ENCODE results near the gene MRPL30.

DNA sequence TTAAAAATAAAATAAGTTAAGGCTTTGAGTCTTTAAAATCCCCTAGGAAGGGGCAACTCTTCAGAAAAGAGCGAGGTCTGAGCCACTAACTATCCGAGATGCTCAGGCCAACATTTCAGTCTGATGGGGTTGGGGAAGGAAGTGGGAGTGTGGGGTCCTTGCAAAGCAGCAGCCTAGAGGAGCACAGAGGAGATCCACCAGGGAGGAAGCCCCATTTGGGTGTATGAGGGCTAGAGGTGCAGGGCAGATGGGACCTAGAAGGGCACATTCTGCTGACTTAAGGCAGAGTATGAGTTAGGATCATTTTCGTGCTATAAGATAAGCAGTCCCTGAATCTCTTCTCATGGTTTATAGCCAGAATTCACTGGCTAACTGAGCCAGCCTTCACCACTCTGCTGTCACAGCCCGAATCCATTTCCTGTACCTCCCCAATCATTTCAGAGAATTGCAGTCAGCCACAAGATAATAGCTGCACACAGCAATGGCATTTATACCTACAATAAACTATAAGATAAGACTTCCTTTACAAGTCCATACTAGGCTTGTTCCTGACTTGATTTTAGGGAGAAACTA, 37.0 kb downstream of the MRPL30 start:
- TF ChIP-seq, protein P1, sequence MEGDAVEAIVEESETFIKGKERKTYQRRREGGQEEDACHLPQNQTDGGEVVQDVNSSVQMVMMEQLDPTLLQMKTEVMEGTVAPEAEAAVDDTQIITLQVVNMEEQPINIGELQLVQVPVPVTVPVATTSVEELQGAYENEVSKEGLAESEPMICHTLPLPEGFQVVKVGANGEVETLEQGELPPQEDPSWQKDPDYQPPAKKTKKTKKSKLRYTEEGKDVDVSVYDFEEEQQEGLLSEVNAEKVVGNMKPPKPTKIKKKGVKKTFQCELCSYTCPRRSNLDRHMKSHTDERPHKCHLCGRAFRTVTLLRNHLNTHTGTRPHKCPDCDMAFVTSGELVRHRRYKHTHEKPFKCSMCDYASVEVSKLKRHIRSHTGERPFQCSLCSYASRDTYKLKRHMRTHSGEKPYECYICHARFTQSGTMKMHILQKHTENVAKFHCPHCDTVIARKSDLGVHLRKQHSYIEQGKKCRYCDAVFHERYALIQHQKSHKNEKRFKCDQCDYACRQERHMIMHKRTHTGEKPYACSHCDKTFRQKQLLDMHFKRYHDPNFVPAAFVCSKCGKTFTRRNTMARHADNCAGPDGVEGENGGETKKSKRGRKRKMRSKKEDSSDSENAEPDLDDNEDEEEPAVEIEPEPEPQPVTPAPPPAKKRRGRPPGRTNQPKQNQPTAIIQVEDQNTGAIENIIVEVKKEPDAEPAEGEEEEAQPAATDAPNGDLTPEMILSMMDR (IDR thresholded peaks at IDR 0.05; ENCODE audit: poor library complexity) = no peak
- TF ChIP-seq EZH2 (IDR thresholded peaks at IDR 0.05; ENCODE audit: borderline replicate concordance) = no peak
- TF ChIP-seq EZH2phosphoT487 (IDR thresholded peaks at IDR 0.05; ENCODE audit: low read depth, severe bottlenecking, unreplicated experiment) = no peak
